NCI-H2081 treated with DMSO at 0.1 percent for 48 hours (cell line): ENCODE data around the gene CD47.

Experiments
- DNase-seq: peaks from one replicate; lab custom pipeline; 2025; lab: John Stamatoyannopoulos, UW

The CD47 gene

GRCh38 chr3:108090701-108091497 is at the start of gene CD47:
CD47 (minus strand) TSS chr3:108091031; CDS start chr3:108090908, 123 bp downstream.
- DNase-seq, result peak; percentile 64

- DNase-seq, result no peak
Observed at GRCh38 chr3:108137460-108137814, 46.6 kb upstream of the CD47 start.

- no peak for DNase-seq
Observed at GRCh38 chr3:108136561-108137459, 46.0 kb upstream of the CD47 start.

- no peak for DNase-seq
Observed at GRCh38 chr3:108134555-108134880, 43.7 kb upstream of the CD47 start.

GRCh38 chr3:108133858-108134554 is 43.2 kb upstream of the CD47 start:
- no peak for DNase-seq

- DNase-seq, result no peak
Observed at GRCh38 chr3:108133048-108133369, 42.2 kb upstream of the CD47 start.

- no peak for DNase-seq
Observed at GRCh38 chr3:108131475-108132134, 40.8 kb upstream of the CD47 start.

GRCh38 chr3:108130701-108131474 is 40.1 kb upstream of the CD47 start:
- DNase-seq, result no peak

- DNase-seq, result no peak
Observed at GRCh38 chr3:108130236-108130635, 39.4 kb upstream of the CD47 start.

- no peak for DNase-seq
Observed at GRCh38 chr3:108127301-108127988, 36.6 kb upstream of the CD47 start.

GRCh38 chr3:108126348-108126747 is 35.5 kb upstream of the CD47 start:
- DNase-seq, result no peak

- peak; percentile 98 for DNase-seq
Observed at GRCh38 chr3:108125550-108126071, 34.8 kb upstream of the CD47 start.

GRCh38 chr3:108125153-108125543 is 34.3 kb upstream of the CD47 start:
- no peak for DNase-seq

- peak; percentile 27 for DNase-seq
Observed at GRCh38 chr3:108124337-108125152, 33.7 kb upstream of the CD47 start.

- no peak for DNase-seq
Observed at GRCh38 chr3:108123326-108123725, 32.5 kb upstream of the CD47 start.

- DNase-seq, result no peak
Observed at GRCh38 chr3:108122276-108122675, 31.4 kb upstream of the CD47 start.

- no peak for DNase-seq
Observed at GRCh38 chr3:108119398-108120104, 28.7 kb upstream of the CD47 start.

GRCh38 chr3:108118038-108118768 is 27.4 kb upstream of the CD47 start:
- DNase-seq, result no peak
